Aorta (tissue), 5 donors: ENCODE measurements around the gene SHISAL2A. TPM values are rescaled to one million over a fixed set of nuclear protein-coding genes. Genes with fewer than 3 reads are reported as not detected.
A peak's percentile ranks its signal among the peaks of the same experiment; 100 is the strongest.

ENCODE experiments used
- ATAC-seq: fragments of 200-7000 bp; cut with Tn5 transposase; one replicate; pipeline ENCODE4 v1.9.1; 2022; ENCODE audit warnings: moderate library complexity; ENCODE audit not compliant: low FRiP score
- DNase-seq, 2 donors: peaks; one replicate each; pipeline ENCODE4 v3.0.0-alpha.2; 2020
- H3K27ac ChIP-seq, 2 donors: one replicate each; pipeline ENCODE4 v1.5.1; 2013; ENCODE audit warnings: low read length in 2 of 2, mild to moderate bottlenecking in 2 of 2, moderate library complexity in 2 of 2, control low read depth in 1 of 2, inconsistent platforms in 1 of 2, low read depth in 1 of 2
- H3K27me3 ChIP-seq, 2 donors: one replicate each; pipeline ENCODE4 v1.6.1; 2013; ENCODE audit warnings: control low read depth in 1 of 2, low read length in 1 of 2, mild to moderate bottlenecking in 1 of 2, moderate library complexity in 1 of 2; ENCODE audit not compliant: insufficient read depth in 2 of 2, control insufficient read depth in 1 of 2
- H3K36me3 ChIP-seq, 2 donors: one replicate each; pipeline ENCODE4 v1.6.1; 2013; ENCODE audit warnings: control low read depth in 1 of 2, low read length in 1 of 2, mild to moderate bottlenecking in 1 of 2; ENCODE audit not compliant: insufficient read depth in 2 of 2, control insufficient read depth in 1 of 2
- H3K4me1 ChIP-seq, 2 donors: one replicate each; pipeline ENCODE4 v1.6.1; 2013; ENCODE audit warnings: low read length in 2 of 2, control low read depth in 1 of 2, mild to moderate bottlenecking in 1 of 2, moderate library complexity in 1 of 2; ENCODE audit not compliant: insufficient read depth in 2 of 2, control insufficient read depth in 1 of 2
- H3K4me3 ChIP-seq, 2 donors: one replicate each; pipeline ENCODE4 v1.5.1; 2013; ENCODE audit warnings: low read length in 2 of 2, control low read depth in 1 of 2, mild to moderate bottlenecking in 1 of 2
- H3K9me3 ChIP-seq: one replicate; pipeline ENCODE4 v1.6.1; 2013; ENCODE audit warnings: mild to moderate bottlenecking, low read length; ENCODE audit not compliant: control insufficient read depth
- WGBS, 2 donors: extraction: QIAGEN DNeasy Blood & Tissue Kit; methylation state at CpG; one replicate each; pipeline ENCODE4 v1.1.7; 2013; 5-methylcytosine and 5-hydroxymethylcytosine counted together
- intact Hi-C, 2 donors: fragments of 100-400 bp; cut with DNase I; formaldehyde crosslinking; loops; one replicate each; pipeline versions ENCODE4 v1.14.2 to v1.15.0; 2022
- long read RNA-seq, 2 donors: library from polyadenylated mRNA; unstranded; transcript quantifications; one replicate each; pipeline ENCODE4 v2.0.0, GENCODE V29; 2020 to 2021
- polyA plus RNA-seq, 2 donors: library from polyadenylated mRNA; stranded (reverse); fragments of 200-250 nt; gene quantifications; one replicate each; pipeline ENCODE4 v1.2.3, GENCODE V29; 2013
- total RNA-seq, 2 donors: library from RNA; stranded (reverse); fragmentation: NEBNext Ultra II Directional; extraction: Animal tissue kit (Norgen Biotek cat#: 25700); gene quantifications; one replicate each; pipeline ENCODE4 v1.2.1, GENCODE V29; 2021
- donor health status: healthy with polysubstance abuse.
- donor health status: Bipolar disorder and iron deficiency.
- donor health status: DM: no; HTN: no; CAD: no.
- donor health status: DM: no; HTN: no; CAD: no.
- donor health status: DM: yes; HTN: yes; CAD: no.

Gene SHISAL2A
- total RNA-seq (under 1 TPM; 0.88 to 0.96 TPM), polyA plus RNA-seq (under 1 TPM in 1 of 2 donors, not detected in 1; 0.23 TPM)
- long read RNA-seq, donor 1, partial matches to known transcripts = 0 of 2 reads
- long read RNA-seq, donor 1, other reads (novel, unspliced or antisense) = 2 of 2 reads
- long read RNA-seq, donor 2, partial matches to known transcripts = 0 of 1 reads
- long read RNA-seq, donor 2, other reads (novel, unspliced or antisense) = 1 of 1 reads

DNA sequence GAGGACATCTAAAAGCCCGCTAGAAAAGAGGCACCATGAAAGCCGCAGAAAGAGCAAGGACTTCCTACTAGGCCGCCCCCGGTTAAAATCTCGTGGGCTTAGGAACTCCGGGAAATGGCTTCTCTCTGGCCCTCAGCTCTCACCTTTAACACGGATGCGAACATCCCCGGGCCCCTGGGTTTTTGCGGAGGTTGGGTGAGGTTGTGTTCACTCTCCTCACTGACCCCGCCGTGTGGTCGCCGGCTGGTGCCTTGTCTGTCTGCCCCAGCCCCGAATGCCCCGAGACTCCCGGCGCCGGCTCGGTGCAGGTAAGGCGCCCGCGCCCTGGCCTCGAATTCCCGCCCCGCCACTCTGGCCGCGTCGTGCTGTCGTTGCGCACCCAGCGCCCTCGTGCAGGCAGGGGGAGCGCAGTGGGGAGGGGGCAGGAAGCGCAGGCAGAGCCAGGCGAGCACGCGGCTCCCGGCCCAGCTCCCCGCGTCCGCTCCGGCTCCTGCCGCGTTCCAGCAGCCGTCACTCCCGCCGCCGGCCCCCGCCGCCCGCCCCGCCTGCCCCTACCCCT lies at the start of gene SHISAL2A:
Gene SHISAL2A (plus strand): TSS at position 437 of the 559 bp plus-strand sequence. CDS start 326 bp downstream, outside the sequence.
- Histone ChIP-seq H3K36me3 (no peaks in the 10 kb centered on the region), H3K4me3 (peak within 1 kb of the TSS in 1 of 2 donors; percentile 15), H3K27ac (no peak within 1 kb of the TSS), H3K27me3 (no peaks in the 10 kb centered on the region), H3K4me1 (no peaks in the 10 kb centered on the region), H3K9me3 (no peaks in the 10 kb centered on the region)
- intact Hi-C loops = no loop called here
- DNase-seq (peak; percentile 66 to 77), ATAC-seq (no peak)
- 9 to 17% methylated on average over 20 to 53 of the region's 53 CpGs for WGBS, 2 donors

DNA sequence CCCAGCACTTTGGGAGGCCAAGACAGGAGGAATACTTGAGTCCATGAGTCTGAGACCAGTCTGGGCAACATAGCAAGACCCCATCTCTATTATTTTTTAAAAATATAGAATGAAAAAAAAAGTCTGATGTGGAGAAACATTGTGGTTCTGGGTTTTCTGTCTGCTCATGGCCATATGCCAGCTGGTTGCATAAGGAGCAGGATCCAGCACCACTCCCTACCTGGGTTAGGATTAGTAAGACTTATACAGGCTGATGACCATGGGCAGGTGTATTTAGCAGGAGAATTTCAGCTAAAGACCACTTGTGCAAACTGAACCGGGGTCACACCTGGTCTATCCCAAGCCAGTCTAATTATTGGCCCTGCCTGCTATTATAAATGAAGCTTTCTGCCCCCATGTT lies 47.5 kb upstream of the SHISAL2A start:
- DNase-seq (no peak), ATAC-seq (no peak)
- H3K27me3 ChIP-seq = peaks cover 0 to 1% of the 10 kb centered on the region in 2 donors
- no peaks in the 10 kb centered on the region for H3K4me1 ChIP-seq
- WGBS, 2 donors = 81 to 83% methylated on average over 1 of the region's 1 CpG
- intact Hi-C loops = no loop called here
- no peaks in the 10 kb centered on the region for H3K9me3 ChIP-seq
- H3K36me3 ChIP-seq = no peaks in the 10 kb centered on the region
- no peak overlapping the region for H3K27ac ChIP-seq
- no peak overlapping the region for H3K4me3 ChIP-seq

DNA sequence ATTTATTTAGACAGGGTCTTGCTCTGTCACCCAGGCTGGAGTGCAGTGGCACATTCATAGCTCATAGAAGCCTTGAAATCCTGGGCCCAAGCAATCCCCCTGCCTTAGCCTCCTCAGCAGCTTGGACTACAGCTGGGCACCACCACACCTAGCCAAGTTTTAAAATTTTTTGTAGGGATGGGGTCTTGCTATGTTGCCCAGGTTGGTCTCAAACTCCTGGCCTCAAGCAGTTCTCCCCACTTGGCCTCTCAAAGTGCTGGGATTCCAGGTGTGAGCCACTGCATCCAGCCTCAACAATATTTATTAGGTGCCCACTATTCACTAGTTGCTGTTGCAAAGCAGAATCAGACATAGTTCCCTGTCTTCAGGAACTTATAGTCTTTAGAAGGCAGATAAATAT lies 44.9 kb upstream of the SHISAL2A start:
- intact Hi-C loops = no loop called here
- Histone ChIP-seq H3K27me3 (no peaks in the 10 kb centered on the region), H3K36me3 (no peaks in the 10 kb centered on the region), H3K4me3 (no peak overlapping the region), H3K27ac (no peak overlapping the region), H3K9me3 (no peaks in the 10 kb centered on the region), H3K4me1 (no peaks in the 10 kb centered on the region)
- ATAC-seq (no peak), DNase-seq (no peak)

DNA sequence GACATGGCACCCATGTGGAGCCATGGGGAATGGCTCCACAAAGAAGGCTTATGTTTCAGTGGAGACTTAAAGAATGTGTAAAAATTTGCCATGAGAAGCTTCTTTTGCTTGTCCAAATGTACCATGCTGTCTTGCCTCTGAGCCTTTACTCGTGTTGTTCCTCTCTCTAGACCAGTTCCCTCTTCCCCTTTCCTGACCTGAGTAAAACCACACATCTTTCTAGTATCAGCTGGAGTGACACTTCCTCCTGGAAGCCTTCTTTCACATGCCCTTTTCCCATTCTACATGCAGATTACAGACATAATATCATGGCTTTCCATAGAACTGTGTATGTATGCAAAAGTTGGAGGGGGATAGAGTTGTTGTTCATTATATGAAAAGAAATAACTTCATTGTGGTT lies 44.4 kb upstream of the SHISAL2A start:
- Histone ChIP-seq H3K4me3 (no peak overlapping the region), H3K9me3 (no peaks in the 10 kb centered on the region), H3K27ac (no peak overlapping the region), H3K27me3 (no peaks in the 10 kb centered on the region), H3K36me3 (no peaks in the 10 kb centered on the region), H3K4me1 (no peaks in the 10 kb centered on the region)
- intact Hi-C loops = no loop called here
- 52 to 85% methylated on average over 1 of the region's 1 CpG for WGBS, 2 donors
- DNase-seq (no peak), ATAC-seq (no peak)

DNA sequence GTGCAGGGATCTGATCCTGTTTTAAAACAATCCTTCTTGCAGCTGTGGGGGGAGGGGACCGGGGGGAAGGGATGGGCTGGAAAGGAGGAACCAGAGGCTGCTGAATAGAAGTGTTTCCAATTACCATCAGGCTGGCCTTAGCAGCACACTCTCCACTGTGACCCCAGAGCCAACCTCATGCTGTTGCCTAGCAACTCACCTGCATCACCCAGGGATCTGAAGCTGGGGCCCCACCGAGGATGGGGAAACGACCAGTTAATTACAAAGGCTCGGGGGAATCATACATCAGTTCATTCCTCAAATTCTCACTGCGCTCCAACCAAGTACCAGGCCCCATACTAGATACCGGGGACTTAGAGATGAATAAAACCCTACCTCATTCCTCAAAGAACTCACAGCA lies 42.7 kb upstream of the SHISAL2A start:
- 55 to 61% methylated on average over 6 of the region's 6 CpGs for WGBS, 2 donors
- peaks cover 0 to 2% of the 10 kb centered on the region in 2 donors for H3K27me3 ChIP-seq
- H3K36me3 ChIP-seq = no peaks in the 10 kb centered on the region
- H3K27ac ChIP-seq = no peak overlapping the region
- ATAC-seq = no peak
- DNase-seq = no peak
- H3K4me1 ChIP-seq = no peaks in the 10 kb centered on the region
- H3K4me3 ChIP-seq = no peak overlapping the region
- H3K9me3 ChIP-seq = no peaks in the 10 kb centered on the region
- intact Hi-C loops = no loop called here

DNA sequence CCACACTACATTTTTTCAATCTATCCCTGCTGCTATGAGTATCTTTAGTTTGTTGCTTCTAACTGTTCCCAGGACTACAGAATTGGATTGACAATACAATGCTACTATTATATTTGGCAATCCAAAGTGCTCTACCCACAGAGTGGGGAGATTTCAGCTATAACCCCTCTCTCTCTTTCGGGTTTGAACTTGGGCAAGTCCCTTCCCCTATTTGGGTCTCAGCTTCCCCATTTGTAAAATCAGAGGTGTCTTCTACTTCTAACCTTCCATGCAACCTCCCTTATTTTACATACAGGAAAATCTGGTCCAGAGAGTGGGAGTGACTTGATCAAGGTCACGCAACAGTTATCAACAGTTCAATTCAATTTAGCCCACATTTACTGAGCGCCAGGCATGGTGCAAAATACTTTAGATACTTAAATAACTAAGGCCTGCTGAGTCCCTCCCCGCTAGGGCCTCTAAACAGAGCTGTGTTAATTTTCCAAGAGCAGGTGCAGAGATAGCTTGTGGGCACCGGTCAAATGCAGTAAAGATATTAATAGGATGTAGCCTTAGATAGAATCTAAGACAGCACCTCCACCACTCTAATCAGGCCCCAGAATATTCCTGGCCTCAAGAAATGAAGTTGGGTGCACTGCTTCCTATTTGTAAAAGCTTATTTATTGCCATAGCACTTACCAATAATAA lies 40.2 kb upstream of the SHISAL2A start:
- no peaks in the 10 kb centered on the region for H3K4me1 ChIP-seq
- no peaks in the 10 kb centered on the region for H3K9me3 ChIP-seq
- peaks cover 0 to 2% of the 10 kb centered on the region in 2 donors for H3K27me3 ChIP-seq
- DNase-seq (no peak), ATAC-seq (no peak)
- H3K4me3 ChIP-seq = no peak overlapping the region
- intact Hi-C loops = no loop called here
- WGBS, 2 donors = 73 to 76% methylated on average over 5 of the region's 5 CpGs
- no peaks in the 10 kb centered on the region for H3K36me3 ChIP-seq
- no peak overlapping the region for H3K27ac ChIP-seq

DNA sequence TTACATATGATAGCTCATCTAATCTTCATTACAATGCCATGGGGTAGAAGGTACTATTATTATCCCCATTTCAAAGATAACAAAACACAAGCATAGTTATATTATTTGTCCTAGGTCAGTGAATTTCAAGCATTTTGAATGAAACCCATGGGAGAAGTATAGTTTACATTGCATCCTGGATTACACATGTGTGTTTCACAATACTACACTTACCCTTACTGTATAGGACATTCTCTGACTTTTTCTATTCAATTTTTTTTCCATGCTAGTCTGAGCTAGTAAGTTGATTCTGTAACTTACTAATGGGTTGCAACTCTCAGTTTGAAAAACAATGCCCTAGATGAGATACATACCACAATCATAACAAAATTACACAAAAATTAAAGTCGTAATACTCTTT lies 39.5 kb upstream of the SHISAL2A start:
- no peak overlapping the region for H3K4me3 ChIP-seq
- peaks cover 0 to 2% of the 10 kb centered on the region in 2 donors for H3K27me3 ChIP-seq
- DNase-seq (no peak), ATAC-seq (no peak)
- H3K9me3 ChIP-seq = no peaks in the 10 kb centered on the region
- H3K4me1 ChIP-seq = no peaks in the 10 kb centered on the region
- no peaks in the 10 kb centered on the region for H3K36me3 ChIP-seq
- no peak overlapping the region for H3K27ac ChIP-seq
- WGBS, 2 donors = 91 to 100% methylated on average over 1 of the region's 1 CpG
- intact Hi-C loops = no loop called here

DNA sequence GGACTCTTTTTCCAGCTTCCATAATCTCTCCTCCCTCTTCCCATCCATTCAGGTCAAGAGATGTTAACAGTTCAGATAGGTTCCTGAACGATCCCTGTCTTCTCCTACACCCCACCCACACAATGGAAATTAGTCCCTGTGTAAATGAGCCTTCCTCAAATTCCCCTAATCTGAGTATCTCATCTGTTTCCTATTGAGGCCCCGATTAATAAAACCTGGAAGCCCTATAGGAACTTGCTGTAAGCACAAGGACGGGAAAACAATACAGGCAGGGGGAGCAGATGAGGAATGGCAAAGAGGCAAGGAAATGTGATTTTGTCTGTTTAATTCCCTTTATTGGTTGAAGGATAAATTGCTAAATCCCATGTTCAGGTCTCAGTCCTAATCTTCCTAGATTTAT lies 37.9 kb upstream of the SHISAL2A start:
- DNase-seq (no peak), ATAC-seq (no peak)
- H3K4me3 ChIP-seq = no peak overlapping the region
- intact Hi-C loops = no loop called here
- no peaks in the 10 kb centered on the region for H3K9me3 ChIP-seq
- 79 to 83% methylated on average over 3 of the region's 3 CpGs for WGBS, 2 donors
- no peak overlapping the region for H3K27ac ChIP-seq
- H3K36me3 ChIP-seq = no peaks in the 10 kb centered on the region
- no peaks in the 10 kb centered on the region for H3K4me1 ChIP-seq
- peaks cover 0 to 2% of the 10 kb centered on the region in 2 donors for H3K27me3 ChIP-seq

DNA sequence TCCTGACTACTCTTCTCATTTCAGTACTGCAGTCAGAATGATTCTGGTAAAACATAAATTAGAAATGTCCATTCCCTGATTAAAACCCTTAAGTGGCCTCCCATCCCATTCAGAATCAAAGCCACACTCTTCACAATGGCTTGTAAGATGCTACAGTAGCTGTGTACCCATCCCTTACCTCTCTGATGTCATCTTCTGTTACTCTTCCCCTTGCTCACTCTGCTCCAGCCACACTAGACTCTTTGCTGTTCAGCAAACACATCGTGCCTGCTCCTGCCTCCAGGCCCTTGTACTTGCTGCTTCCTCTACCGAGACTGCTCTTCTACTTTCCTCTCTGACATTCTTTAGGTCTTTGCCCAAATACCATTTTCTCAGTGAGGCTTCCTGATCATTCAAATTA lies 35.1 kb upstream of the SHISAL2A start:
- H3K36me3 ChIP-seq = no peaks in the 10 kb centered on the region
- peaks cover 0 to 2% of the 10 kb centered on the region in 2 donors for H3K27me3 ChIP-seq
- DNase-seq (no peak), ATAC-seq (no peak)
- H3K27ac ChIP-seq = no peak overlapping the region
- WGBS, 2 donors = 66 to 67% methylated on average over 2 of the region's 2 CpGs
- no peak overlapping the region for H3K4me3 ChIP-seq
- intact Hi-C loops = no loop called here
- no peaks in the 10 kb centered on the region for H3K9me3 ChIP-seq
- H3K4me1 ChIP-seq = peaks cover 0 to 3% of the 10 kb centered on the region in 2 donors
